ENCODE measurements around the gene SMO.

Gene SMO

DNA sequence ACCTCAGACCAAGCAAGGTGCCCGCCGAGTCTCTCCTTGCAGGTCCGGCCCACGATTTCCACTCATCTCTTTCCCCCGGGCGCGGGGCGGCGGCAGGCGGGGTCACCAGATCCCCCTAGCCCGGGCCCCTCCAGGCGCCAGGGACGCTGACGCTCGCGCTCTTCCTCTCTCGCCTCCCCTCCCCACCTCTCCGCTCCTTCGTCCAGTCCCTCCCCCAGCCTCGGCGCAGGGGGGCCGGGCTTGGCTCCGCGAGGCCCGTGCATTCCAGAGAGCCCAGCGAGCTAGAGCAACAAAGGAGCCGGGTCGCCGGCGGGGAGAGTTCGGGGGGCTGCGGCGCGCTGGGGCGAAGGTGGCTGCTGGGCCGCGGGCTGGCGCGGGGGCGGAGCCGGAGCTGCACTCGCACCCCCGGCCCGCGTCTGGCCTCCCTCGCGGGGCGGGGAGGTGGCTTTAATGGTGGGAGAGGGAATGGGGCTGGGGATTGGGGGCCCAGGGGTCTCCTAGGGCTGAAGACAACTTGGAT lies at the start of gene SMO:
SMO (plus strand) TSS at position 262 of the 520 bp plus-strand sequence. CDS start 519 bp downstream, outside the sequence.
- no peaks in the 10 kb centered on the region; the same call in 1 of the 2 replicates for H3K36me3 ChIP-seq (ENCODE audit: insufficient read depth, low read length)
- no peaks in the 10 kb centered on the region; the same call in none of the 2 replicates for H3K79me2 ChIP-seq (ENCODE audit: insufficient read depth, low read length)
- peak within 1 kb of the TSS; percentile 94 for H3K4me2 ChIP-seq (ENCODE audit: insufficient read depth, low read length)
- H3K27ac ChIP-seq (ENCODE audit: low read length): peak within 1 kb of the TSS; percentile 22; the same call in 1 of the 2 replicates
- peak within 1 kb of the TSS; percentile 69 for H2AFZ ChIP-seq (ENCODE audit: low read depth, low read length)
- H3K9me3 ChIP-seq (ENCODE audit: insufficient read depth, low read length, severe bottlenecking): no peaks in the 10 kb centered on the region
- H3K4me1 ChIP-seq (ENCODE audit: insufficient read depth, low read length): peaks cover 27% of the 10 kb centered on the region
- peak within 1 kb of the TSS; percentile 70 to 75; a peak in 3 of 4 replicates for H3K4me3 ChIP-seq (ENCODE audit: low read depth in 1 of 2, low read length in 2 of 2)
- DNase-seq (peak; percentile 55), ATAC-seq (ENCODE audit: insufficient read depth, low read depth) (peak; percentile 85)
- peaks cover 15% of the 10 kb centered on the region; the same call in 1 of the 2 replicates for H4K20me1 ChIP-seq (ENCODE audit: insufficient read depth, low read length)
- TF ChIP-seq CTCF (IDR thresholded peaks at IDR 0.05; ENCODE audit: borderline replicate concordance, extremely low read depth, low read length, poor library complexity, severe bottlenecking) (no peak), EZH2 (IDR thresholded peaks at IDR 0.05; ENCODE audit: borderline replicate concordance, low read depth, low read length, severe bottlenecking) (peak; percentile 62)
- H3K27me3 ChIP-seq (ENCODE audit: insufficient read depth, low read length, poor library complexity): peaks cover 32% of the 10 kb centered on the region
- peak within 1 kb of the TSS; percentile 73 for H3K9ac ChIP-seq (ENCODE audit: low read depth, low read length)

DNA sequence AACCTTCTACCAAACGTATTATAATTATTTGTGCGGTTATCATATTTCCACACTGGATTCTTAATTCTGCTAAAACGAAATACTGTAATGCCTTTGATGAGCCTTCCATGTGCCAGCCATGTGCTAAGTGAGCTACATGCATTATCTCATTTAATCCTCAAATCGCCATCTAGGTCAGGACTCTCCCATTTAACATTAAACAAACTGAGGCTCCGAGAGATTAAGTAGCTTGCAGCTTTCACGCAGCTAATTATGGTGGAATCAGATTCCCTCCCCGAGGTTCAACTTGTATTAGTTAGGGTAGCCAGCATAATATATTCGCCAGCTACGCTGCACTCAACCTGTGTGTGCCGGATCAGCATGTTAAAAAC lies 44.7 kb upstream of the SMO start:
- Histone ChIP-seq H3K9me3 (ENCODE audit: insufficient read depth, low read length, severe bottlenecking) (no peaks in the 10 kb centered on the region), H3K9ac (ENCODE audit: low read depth, low read length) (no peak overlapping the region), H3K36me3 (ENCODE audit: insufficient read depth, low read length) (no peaks in the 10 kb centered on the region), H3K27ac (ENCODE audit: low read length) (no peak overlapping the region), H3K4me3 (ENCODE audit: low read depth in 1 of 2, low read length in 2 of 2) (no peak overlapping the region), H2AFZ (ENCODE audit: low read depth, low read length) (no peak overlapping the region), H3K79me2 (ENCODE audit: insufficient read depth, low read length) (no peaks in the 10 kb centered on the region), H4K20me1 (ENCODE audit: insufficient read depth, low read length) (0 out of 2 replicates have a peak, but pooled peaks cover 4% of the 10 kb centered on the region), H3K27me3 (ENCODE audit: insufficient read depth, low read length, poor library complexity) (peaks cover 57% of the 10 kb centered on the region), H3K4me2 (ENCODE audit: insufficient read depth, low read length) (peak overlapping the region; percentile 73; the same call in 1 of the 2 replicates), H3K4me1 (ENCODE audit: insufficient read depth, low read length) (peaks cover 14% of the 10 kb centered on the region)
- ATAC-seq (ENCODE audit: insufficient read depth, low read depth): no peak
- no peak for DNase-seq
- TF ChIP-seq CTCF (IDR thresholded peaks at IDR 0.05; ENCODE audit: borderline replicate concordance, extremely low read depth, low read length, poor library complexity, severe bottlenecking): no peak
- no peak for TF ChIP-seq EZH2 (IDR thresholded peaks at IDR 0.05; ENCODE audit: borderline replicate concordance, low read depth, low read length, severe bottlenecking)

GRCh38 chr7:129144095-129144833 lies 44.2 kb upstream of the SMO start, which contains the start of gene TSPAN33:
Gene TSPAN33 (plus strand): TSS chr7:129144707. CDS start chr7:129144981, 274 bp downstream.
- Histone ChIP-seq H3K36me3 (ENCODE audit: insufficient read depth, low read length) (no peaks in the 10 kb centered on the region), H3K27ac (ENCODE audit: low read length) (no peak within 1 kb of the TSS), H3K4me1 (ENCODE audit: insufficient read depth, low read length) (peaks cover 14% of the 10 kb centered on the region), H3K27me3 (ENCODE audit: insufficient read depth, low read length, poor library complexity) (peaks cover 57% of the 10 kb centered on the region), H3K4me2 (ENCODE audit: insufficient read depth, low read length) (peak within 1 kb of the TSS; percentile 73), H3K79me2 (ENCODE audit: insufficient read depth, low read length) (no peaks in the 10 kb centered on the region), H2AFZ (ENCODE audit: low read depth, low read length) (peak within 1 kb of the TSS; percentile 51), H3K9ac (ENCODE audit: low read depth, low read length) (peak within 1 kb of the TSS; percentile 45; the same call in 1 of the 2 replicates), H3K4me3 (ENCODE audit: low read depth in 1 of 2, low read length in 2 of 2) (peak within 1 kb of the TSS; percentile 10 to 56; a peak in 3 of 4 replicates), H4K20me1 (ENCODE audit: insufficient read depth, low read length) (0 out of 2 replicates have a peak, but pooled peaks cover 4% of the 10 kb centered on the region), H3K9me3 (ENCODE audit: insufficient read depth, low read length, severe bottlenecking) (no peaks in the 10 kb centered on the region)
- TF ChIP-seq CTCF (IDR thresholded peaks at IDR 0.05; ENCODE audit: borderline replicate concordance, extremely low read depth, low read length, poor library complexity, severe bottlenecking) (no peak), EZH2 (IDR thresholded peaks at IDR 0.05; ENCODE audit: borderline replicate concordance, low read depth, low read length, severe bottlenecking) (peak; percentile 98)
- ATAC-seq (ENCODE audit: insufficient read depth, low read depth) (peak; percentile 94), DNase-seq (peak; percentile 53)
